GM10266 (cell line): ENCODE data around the gene ATP8B3.

ENCODE experiments used
- DNase-seq: peaks from one replicate; pipeline ENCODE4 v3.0.0; 2012; ENCODE audit errors: extremely low spot score
- TF ChIP-seq, protein P1 (sequence below): IDR thresholded peaks from 2 replicates; pipeline ENCODE4 v1.5.1; 2012; ENCODE audit warnings: mild to moderate bottlenecking, low read depth; ENCODE audit not compliant: control insufficient read depth, insufficient read depth; ENCODE audit errors: missing control alignments

ATP8B3 gene

DNA sequence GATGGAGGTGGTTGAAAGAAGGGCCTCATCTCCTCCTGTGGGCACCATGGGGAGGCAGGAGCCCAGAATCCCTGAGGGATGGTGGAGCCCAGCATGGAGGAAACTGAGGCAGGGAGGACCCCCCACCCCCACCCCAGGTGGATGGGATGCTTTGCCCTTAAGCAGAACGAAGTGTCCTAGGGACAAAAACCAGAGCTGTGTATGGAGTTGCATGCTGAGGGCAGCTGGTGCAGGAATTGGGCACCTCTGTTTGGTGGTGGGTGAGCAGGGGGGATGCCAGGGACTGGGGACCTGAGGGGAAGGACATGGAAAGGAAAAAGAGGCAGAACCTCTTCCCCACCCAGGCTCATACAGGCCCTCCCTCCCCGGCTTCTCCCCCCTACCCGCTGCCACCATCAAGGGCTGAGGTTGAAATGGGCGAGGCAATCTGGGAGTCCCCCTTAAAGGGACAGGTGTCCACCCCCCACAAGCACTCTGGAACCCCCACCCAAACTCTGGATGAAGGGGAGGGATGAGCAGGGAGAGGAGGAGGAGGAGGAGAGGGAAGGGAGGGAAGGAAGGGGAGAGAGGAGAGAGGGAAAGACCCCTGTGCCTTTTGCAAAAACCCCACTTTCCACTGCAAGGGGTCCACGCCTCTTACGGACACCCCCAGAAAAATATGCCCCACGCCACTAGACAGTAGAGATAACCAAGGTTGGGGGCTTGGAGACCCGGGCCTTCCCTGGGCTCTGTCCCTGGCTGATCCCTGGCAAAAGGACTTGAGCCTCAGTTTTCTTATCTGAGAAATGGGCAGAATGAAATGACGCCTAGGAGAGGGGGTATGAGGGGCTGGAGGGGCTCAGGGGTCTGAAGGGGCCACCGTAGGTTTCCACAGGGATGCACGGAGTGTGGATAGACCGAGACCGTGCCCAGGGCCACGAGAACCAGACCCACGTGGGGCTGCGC, 52.8 kb downstream of the ATP8B3 start:
- TF ChIP-seq, protein P1, sequence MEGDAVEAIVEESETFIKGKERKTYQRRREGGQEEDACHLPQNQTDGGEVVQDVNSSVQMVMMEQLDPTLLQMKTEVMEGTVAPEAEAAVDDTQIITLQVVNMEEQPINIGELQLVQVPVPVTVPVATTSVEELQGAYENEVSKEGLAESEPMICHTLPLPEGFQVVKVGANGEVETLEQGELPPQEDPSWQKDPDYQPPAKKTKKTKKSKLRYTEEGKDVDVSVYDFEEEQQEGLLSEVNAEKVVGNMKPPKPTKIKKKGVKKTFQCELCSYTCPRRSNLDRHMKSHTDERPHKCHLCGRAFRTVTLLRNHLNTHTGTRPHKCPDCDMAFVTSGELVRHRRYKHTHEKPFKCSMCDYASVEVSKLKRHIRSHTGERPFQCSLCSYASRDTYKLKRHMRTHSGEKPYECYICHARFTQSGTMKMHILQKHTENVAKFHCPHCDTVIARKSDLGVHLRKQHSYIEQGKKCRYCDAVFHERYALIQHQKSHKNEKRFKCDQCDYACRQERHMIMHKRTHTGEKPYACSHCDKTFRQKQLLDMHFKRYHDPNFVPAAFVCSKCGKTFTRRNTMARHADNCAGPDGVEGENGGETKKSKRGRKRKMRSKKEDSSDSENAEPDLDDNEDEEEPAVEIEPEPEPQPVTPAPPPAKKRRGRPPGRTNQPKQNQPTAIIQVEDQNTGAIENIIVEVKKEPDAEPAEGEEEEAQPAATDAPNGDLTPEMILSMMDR, result no peak
- DNase-seq, result no peak

DNA sequence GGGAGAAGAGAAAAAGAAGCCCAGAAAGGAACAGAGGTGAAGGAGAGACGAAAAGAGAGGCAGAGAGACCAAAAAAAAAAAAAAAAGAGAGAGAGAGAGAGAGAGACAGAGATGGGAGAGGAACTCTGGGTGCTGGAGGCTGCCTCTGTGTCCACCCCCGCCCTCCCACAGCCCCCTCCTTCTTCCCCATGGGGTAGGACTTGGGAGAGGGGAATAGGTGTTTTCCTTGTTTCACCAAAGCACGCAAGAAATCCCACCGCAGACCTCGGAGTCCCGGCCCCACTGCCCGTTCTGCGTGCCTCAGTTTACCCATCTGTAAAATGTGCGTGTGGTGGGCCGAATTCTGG, 53.9 kb downstream of the ATP8B3 start:
- no peak for DNase-seq
- TF ChIP-seq, protein P1, result no peak

DNA sequence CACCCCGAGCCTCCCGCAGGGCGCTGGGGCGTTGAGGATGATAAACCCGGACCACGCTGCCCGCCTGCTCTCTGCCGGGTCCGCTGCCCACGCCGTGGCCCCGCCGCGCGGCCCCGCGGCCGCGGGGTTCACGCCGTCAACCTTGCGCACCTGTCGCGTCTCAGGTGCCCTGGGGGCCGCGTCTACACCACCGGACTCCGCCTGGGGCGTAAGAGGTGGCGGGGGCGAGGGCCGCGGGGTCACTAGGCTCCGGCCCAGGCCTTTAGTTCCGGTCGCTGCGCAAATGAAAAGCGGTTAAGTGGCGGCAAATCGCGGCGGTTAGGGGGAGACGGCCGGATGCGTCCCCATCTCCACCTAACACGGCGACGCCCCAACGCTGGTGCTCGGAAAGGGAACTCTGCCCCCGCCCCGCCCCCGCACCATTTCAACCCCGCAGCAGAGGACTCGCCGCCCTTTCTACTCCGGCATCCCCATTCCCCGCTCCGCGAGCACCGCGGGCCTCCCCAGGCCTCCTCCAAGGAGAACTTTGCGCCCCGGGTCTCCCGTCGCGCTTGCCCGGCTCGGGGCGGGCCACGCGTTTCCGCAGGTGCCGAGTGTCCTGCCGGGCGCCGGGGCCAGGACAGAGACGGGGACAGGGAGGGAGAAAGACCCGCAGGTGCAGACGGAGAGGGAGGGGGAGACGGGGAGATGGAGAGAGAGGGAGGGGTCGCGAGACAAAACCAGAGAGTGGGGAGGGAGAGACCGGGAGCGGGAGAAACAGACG, 54.4 kb downstream of the ATP8B3 start:
- no peak for DNase-seq
- TF ChIP-seq, protein P1, result no peak

DNA sequence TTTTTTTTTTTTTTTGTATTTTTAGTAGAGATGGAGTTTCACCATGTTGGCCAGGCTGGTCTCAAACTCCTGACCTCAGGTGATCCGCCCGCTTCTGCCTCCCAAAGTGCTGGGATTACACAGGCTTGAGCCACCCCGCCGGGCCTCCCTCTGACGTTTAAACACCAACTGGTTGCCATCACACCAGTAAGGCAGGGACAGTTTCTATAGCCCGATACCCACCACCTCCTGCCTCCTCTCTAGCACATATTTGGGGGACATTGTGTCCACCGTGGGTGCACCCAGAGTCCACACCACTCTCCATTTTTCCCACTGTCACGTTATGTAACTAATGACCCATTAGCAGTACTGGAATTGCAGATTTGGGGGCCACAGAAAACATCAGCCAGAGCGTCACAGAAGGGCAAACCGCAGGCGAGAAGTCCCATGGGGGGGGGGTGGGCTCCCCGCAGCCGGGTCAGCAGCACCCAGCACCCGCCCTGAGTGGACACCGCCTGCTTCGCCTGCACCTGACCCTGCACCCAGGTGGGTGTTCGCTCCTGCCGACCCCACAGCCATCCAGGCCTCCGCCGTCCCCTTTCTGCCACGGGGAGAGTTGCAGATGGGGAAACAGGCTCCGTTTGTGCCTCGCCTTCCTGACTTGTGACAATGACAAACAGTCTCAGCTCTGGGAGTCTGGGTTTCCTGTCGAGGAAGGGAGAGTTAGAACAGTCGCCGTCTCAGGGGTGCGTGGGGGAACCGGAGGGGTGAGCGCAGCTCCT, 55.2 kb downstream of the ATP8B3 start:
- TF ChIP-seq, protein P1, result no peak
- DNase-seq, result no peak

DNA sequence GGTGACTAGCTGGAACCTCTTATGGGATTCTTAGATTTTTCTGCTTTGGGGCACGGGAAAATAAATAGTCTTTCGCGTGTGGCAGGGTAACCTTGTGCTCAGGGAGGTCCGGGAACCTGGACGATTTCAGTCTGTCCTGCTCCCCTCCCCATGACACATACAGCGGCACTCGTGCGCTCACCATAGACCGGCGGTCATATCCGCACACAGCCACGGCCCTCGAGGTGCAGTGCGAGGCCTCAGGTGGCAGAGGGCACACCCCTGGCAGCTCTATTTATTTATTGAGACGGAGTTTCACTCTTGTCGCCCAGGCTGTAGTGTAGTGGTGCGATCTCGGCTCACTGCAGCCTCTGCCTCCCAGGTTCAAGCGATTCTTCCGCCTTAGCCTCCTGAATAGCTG, 55.8 kb downstream of the ATP8B3 start:
- no peak for DNase-seq
- TF ChIP-seq, protein P1, result no peak

DNA sequence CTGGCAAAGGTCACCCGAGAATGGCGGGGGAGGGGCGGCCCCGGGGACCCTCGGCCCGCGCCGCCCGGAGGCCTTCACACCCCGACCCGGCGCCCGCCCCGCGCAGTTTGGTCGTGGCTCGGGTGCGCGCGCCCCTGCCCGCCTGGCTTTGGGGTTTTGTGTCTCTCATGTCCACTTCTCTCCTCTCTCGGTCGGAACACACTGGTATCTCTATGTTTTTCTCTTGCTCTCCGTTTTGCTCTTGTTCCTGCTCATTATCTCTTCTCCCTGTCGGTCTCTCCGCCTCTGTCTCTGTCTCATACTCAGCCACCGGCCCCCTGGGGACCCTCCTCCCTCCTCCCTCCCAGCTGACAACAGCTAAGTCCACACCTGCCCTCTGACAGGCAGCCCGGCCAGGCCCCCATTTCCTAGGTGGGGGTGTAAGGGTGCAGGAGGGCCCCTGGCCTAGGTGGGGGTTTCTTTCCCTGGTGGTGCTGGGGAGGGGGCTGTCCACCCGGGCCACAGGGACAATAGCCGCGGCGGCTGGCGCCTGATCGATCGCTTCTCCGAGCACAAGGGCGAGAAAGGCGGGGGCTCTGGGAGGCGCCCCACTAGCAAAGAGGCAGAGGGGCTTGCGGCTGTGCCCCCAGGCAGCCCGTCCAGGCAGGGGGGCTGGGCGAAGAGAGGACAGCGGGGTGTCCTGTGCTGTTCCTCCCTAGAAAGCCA, 56.5 kb downstream of the ATP8B3 start:
- TF ChIP-seq, protein P1, result no peak
- DNase-seq, result no peak
